HG03342 (cell line): ENCODE measurements around the gene NPIPA1.
"Not testable (repeated sequence)": the region's sequence is repeated elsewhere in the genome, so short reads cannot be mapped to it uniquely, and the experiment has no call there.

Experiments used
- ATAC-seq: cut with Tn5 transposase; IDR thresholded peaks from one replicate; pipeline ENCODE4 v1.9.1; 2021; ENCODE audit warnings: mild to moderate bottlenecking, moderate library complexity; ENCODE audit not compliant: unreplicated experiment

NPIPA1 gene

GRCh38 chr16:14937143-14937542, at the start of gene NPIPA1:
TSS of gene NPIPA1 (plus strand) at chr16:14937443. CDS start at chr16:14937443, 0 bp downstream.
- not testable (repeated sequence) for ATAC-seq

GRCh38 chr16:14892111-14892510, 45.1 kb upstream of the NPIPA1 start:
- not testable (repeated sequence) for ATAC-seq

GRCh38 chr16:14895382-14895781, 41.9 kb upstream of the NPIPA1 start:
- not testable (repeated sequence) for ATAC-seq

GRCh38 chr16:14896023-14896422, 41.2 kb upstream of the NPIPA1 start:
- ATAC-seq: not testable (repeated sequence)

GRCh38 chr16:14897006-14897664, 40.1 kb upstream of the NPIPA1 start:
- ATAC-seq: not testable (repeated sequence)

GRCh38 chr16:14898162-14898561, 39.1 kb upstream of the NPIPA1 start:
- not testable (repeated sequence) for ATAC-seq

GRCh38 chr16:14903191-14903957, 33.9 kb upstream of the NPIPA1 start:
- ATAC-seq: not testable (repeated sequence)

GRCh38 chr16:14909744-14910143, 27.5 kb upstream of the NPIPA1 start:
- not testable (repeated sequence) for ATAC-seq

- ATAC-seq: not testable (repeated sequence)
These were observed 26.2 kb upstream of the NPIPA1 start for GRCh38 chr16:14910833-14911629.

- ATAC-seq: not testable (repeated sequence)
These were observed 25.3 kb upstream of the NPIPA1 start for GRCh38 chr16:14911954-14912353.

GRCh38 chr16:14912588-14912987, 24.7 kb upstream of the NPIPA1 start:
- ATAC-seq: not testable (repeated sequence)

GRCh38 chr16:14918504-14918903, 18.7 kb upstream of the NPIPA1 start:
- not testable (repeated sequence) for ATAC-seq

GRCh38 chr16:14919837-14920600, 17.2 kb upstream of the NPIPA1 start:
- not testable (repeated sequence) for ATAC-seq

GRCh38 chr16:14922285-14922684, 15.0 kb upstream of the NPIPA1 start:
- not testable (repeated sequence) for ATAC-seq

- not testable (repeated sequence) for ATAC-seq
These were observed 14.3 kb upstream of the NPIPA1 start for GRCh38 chr16:14922968-14923367.

- ATAC-seq: not testable (repeated sequence)
These were observed 13.7 kb upstream of the NPIPA1 start for GRCh38 chr16:14923394-14924088.

- ATAC-seq: not testable (repeated sequence)
These were observed 12.9 kb upstream of the NPIPA1 start for GRCh38 chr16:14924359-14924758.

GRCh38 chr16:14924982-14925381, 12.3 kb upstream of the NPIPA1 start:
- not testable (repeated sequence) for ATAC-seq

GRCh38 chr16:14928064-14928714, 9.1 kb upstream of the NPIPA1 start:
- ATAC-seq: not testable (repeated sequence)
